Measurements from ENCODE around the gene GPR37.

GPR37 gene

GRCh38 chr7:124724079-124724478, 41.5 kb downstream of the GPR37 start:
- no peak for DNase-seq

- DNase-seq = no peak
Measured at GRCh38 chr7:124723012-124723411, 42.6 kb downstream of the GPR37 start.

DNA sequence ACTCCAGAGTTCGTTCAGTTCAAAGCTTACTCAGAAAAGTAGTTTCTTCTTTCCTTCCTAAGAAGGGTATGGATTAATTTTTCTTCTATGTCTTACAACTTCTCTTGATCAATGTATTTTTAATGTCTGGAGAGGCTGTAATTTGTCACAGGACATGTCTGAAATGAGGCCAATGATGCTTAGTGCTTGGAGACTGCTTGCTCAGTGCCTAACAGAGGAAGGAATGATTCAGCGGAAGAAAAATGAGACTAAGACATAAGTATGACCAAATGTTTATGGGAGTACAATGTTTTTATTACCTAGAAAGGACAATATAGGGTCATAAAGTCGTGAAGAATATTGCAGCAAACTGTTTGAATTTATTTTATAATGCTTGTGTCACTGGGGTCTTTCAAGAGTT, 43.3 kb downstream of the GPR37 start:
- DNase-seq = no peak

DNA sequence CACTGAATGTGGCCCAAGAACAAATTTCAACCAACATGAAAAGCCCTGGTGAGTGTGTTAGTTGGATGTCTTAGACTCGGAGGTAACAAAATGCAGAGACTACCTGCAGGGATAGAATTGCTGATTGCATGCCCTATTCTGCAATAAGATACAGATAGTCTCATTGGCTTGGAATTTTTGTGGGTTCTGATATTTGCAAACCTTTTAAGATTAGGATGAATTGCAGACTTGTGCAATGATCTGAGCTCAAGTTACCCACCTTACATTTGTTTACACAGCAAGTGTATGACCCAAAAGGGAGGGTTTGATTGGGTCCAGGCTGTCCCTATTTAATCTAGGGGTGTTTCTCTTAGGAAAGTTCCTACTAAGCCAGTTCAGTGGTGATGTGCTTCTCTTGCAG, 45.4 kb downstream of the GPR37 start:
- no peak for DNase-seq

GRCh38 chr7:124718032-124718766, 47.4 kb downstream of the GPR37 start:
- no peak for DNase-seq

DNA sequence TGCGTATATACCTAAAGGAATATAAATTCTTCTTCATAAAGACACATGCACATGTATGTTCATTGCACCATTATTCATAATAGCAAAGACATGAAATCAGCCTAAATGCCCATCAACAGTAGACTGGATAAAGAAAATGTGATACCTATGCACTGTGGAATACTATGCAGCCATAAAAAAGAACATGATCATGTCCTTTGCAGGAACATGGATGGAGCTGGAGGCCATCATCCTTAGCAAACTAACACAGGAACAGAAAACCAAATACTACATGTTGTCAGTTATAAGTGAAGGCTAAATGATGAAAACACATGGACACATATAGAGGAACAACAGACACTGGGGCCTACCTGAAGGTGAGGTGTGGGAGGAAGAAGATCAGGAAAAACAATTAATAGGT, 48.7 kb downstream of the GPR37 start:
- no peak for DNase-seq

GRCh38 chr7:124713086-124713485, 52.5 kb downstream of the GPR37 start:
- no peak for DNase-seq

- DNase-seq = no peak
Measured at GRCh38 chr7:124712017-124712416, 53.6 kb downstream of the GPR37 start.

DNA sequence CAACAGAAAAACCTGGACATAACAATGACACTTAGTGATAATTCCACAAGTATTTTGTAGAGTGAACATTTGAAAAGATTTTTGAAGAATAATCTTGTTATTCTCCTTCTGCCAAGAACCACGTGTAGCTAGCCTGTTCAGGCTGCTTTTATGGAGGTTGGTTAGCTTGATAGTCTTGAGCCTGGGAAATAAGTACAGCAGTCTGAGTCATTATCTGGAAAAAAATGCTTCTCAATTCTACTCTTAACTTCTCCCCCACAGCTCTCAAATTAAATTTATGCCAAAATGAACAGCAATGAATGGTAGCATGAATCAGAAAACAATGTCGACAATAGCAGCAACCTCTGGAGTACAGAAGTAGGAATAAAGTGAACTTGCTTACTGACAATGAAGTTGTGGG, 63.2 kb downstream of the GPR37 start:
- DNase-seq = no peak

GRCh38 chr7:124701955-124702354, 63.6 kb downstream of the GPR37 start:
- DNase-seq = no peak

- DNase-seq = no peak
Measured at GRCh38 chr7:124700655-124701054, 64.9 kb downstream of the GPR37 start.

DNA sequence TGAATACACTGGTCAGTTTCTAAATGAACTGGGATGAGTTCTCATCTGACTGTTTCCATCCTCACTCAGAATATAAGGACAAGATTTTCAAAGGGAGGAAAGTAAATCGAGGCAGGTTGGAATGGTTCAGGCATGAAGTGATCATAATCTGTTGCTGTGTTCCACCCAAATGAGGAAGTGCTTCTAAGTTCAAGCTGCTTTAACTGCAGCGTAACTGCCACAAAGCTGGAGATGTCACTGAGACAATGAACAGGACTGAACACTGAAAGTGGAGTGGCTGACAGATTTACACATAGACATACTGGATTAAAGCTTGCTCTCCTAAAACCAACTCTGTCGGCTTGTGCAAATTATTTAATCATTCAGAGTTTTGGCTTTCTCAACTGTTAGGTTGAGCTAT, 66.6 kb downstream of the GPR37 start:
- no peak for DNase-seq

- DNase-seq = no peak
Measured at GRCh38 chr7:124697746-124698145, 67.8 kb downstream of the GPR37 start.

Data from stimulated activated CD4-positive, alpha-beta T cell treated with anti-CD3 and anti-CD28 coated beads, Interleukin-4, amount 100 ng/mL, for 4 hours (primary cell).